ENCODE data around the gene FRMD5.
"Not testable (repeated sequence)": the region's sequence is repeated elsewhere in the genome, so short reads cannot be mapped to it uniquely, and the experiment has no call there.

Gene FRMD5

GRCh38 chr15:43845421-43845820 lies 349.6 kb downstream of the FRMD5 start:
- no peak for DNase-seq (ENCODE audit: low read depth, low spot score)

- not testable (repeated sequence) for DNase-seq (ENCODE audit: low read depth, low spot score)
These were observed 362.6 kb downstream of the FRMD5 start for GRCh38 chr15:43832485-43832884.

DNA sequence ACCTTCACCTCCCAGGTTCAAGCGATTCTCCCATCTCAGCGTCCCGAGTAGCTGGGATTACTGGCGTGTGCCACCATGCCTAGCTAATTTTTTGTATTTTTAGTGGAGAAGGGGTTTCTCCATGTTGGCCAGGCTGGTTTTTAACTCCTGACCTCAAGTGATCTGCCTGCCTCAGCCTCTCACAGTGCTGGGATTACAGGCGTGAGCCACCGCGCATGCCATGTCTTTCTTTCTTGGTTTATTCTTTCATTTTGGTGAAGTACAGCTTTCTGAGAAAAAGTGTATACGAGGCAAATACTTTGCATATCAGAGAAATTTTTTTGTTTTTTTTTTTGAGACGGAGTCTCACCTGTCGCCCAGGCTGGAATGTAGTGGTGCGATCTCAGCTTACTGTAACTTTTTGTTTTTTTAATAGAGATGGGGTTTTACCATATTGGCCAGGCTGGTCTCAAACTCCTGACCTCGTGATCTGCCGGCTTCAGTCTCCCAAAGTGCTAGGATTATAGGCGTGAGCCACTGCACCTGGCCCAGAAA lies 363.5 kb downstream of the FRMD5 start:
- DNase-seq (ENCODE audit: low read depth, low spot score) = not testable (repeated sequence)

GRCh38 chr15:43830691-43831275 lies 364.3 kb downstream of the FRMD5 start:
- not testable (repeated sequence) for DNase-seq (ENCODE audit: low read depth, low spot score)

DNA sequence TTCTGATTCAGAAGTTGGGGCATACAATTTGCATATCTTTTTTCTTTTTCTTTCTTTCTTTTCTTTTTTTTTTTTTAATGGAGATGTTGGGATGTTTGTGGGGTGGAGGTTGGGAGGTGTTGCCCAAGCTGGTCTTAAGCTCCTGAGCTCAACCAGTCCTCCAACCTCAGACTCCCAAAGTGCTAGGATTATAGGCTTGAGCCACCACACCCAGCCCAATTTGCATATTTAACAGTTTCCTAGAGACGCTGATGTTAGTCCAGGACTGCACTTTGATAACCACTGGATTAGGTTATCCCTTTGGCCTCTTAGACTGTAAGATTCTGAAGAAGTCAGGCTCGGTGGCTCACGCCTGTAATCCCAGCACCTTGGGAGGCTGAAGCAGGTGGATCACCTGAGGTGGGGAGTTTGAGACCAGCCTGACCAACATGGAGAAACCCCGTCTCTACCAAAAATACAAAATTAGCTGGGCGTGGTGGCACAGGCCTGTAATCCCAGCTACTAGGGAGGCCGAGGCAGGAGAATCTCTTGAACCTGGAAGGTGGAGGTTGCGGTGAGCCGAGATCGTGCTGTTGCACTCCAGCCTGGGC lies 365.0 kb downstream of the FRMD5 start:
- not testable (repeated sequence) for DNase-seq (ENCODE audit: low read depth, low spot score)

GRCh38 chr15:43828061-43828657 lies 366.9 kb downstream of the FRMD5 start:
- peak; percentile 10 for DNase-seq (ENCODE audit: low read depth, low spot score)

GRCh38 chr15:43826508-43827341 lies 368.3 kb downstream of the FRMD5 start, which contains the start of gene WDR76:
Gene WDR76, plus strand, starts transcription at chr15:43827002. Its CDS starts 31 bp downstream, at chr15:43827033.
- DNase-seq (ENCODE audit: low read depth, low spot score) = peak; percentile 85

DNA sequence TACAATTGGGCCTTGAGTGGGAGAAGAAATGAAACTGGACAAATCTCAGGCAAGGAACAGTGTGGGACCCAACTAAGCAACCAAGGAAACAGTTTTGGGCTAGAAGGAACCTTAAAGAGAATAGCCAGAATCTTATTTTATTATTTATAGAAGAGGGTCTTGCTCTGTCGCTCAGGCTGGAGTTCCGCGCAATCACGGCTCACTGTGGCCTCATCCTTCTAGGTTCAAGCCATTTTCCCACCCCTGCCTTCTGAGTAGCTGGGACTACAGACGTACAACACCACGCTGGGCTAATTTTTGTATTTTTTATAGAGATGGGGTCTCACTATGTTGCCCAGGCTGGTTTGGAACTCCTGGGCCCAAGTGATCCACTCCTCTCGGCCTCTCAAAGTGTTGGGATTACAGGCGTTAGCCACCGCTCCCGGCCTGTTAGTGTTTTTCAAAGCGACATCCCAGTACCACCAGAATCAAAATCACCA lies 369.0 kb downstream of the FRMD5 start:
- no peak for DNase-seq (ENCODE audit: low read depth, low spot score)

- DNase-seq (ENCODE audit: low read depth, low spot score) = not testable (repeated sequence)
These were observed 369.8 kb downstream of the FRMD5 start for GRCh38 chr15:43825305-43825704.

DNA sequence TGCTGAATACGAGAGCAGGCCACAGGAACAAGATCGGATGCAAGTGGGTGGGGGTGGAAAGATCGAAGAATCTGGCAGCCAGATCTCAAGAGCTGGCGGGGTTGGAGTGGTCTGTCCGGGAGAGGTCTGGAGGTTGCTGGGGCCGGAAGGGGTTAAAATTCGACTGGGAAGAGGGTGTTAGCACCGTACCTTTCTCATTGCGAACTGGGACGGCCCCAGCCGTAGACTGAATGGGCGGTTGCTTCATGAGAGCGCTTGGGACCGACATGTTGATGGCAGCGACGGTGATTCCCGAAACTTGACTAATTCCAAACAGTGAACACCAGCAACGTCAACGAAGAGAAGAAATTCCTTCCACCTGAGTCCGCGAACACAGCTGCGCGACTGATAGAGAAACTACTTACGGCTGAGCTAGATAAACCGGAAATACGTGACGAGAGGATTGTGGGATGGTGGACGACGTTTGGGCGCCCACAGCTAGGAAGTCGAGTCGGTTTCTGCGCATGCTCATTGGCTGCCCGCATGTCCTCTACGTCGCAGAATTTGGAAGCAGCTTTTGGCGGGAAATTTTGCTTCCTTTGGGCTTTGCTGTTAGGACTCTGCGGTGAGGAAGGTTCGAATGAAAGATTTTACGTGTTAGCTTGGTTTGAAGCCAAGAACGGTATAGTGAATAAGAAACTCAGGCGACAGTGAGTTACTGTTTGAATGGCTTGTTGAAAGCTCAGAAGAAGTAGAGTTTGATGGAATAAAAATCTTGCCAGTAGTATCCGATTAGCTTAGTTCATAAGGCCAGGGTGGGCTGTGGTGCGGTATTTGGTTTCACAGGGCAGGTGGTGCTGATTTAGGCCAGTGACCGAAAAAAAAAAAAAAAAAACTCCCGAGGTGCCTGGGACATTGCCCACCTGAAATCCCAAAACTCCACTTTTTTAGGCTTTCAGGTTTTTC lies 370.5 kb downstream of the FRMD5 start, which contains the start of gene MFAP1:
MFAP1 (minus strand) TSS at position 389 of the 945 bp plus-strand sequence; CDS start at position 268, 121 bp downstream.
- DNase-seq (ENCODE audit: low read depth, low spot score) = peak; percentile 97

- no peak for DNase-seq (ENCODE audit: low read depth, low spot score)
These were observed 373.6 kb downstream of the FRMD5 start for GRCh38 chr15:43821505-43821904.
